DOHH2 (cell line): ENCODE measurements around the gene CFAP74.

ENCODE experiments used
- CTCF ChIP-seq: fragments of 200-600 bp; sonication (generic); IDR thresholded peaks from one replicate; pipeline ENCODE4 v1.5.1; 2014; ENCODE audit warnings: antibody characterized with exemption, mild to moderate bottlenecking, low read depth, low read length; ENCODE audit not compliant: poor library complexity, severe bottlenecking
- EZH2phosphoT487 ChIP-seq: fragments of 200-600 bp; sonication (generic); IDR thresholded peaks from 2 replicates; pipeline ENCODE4 v1.6.1; 2017; ENCODE audit warnings: borderline replicate concordance, mild to moderate bottlenecking, antibody characterized with exemption, low read length, moderate library complexity, mixed read lengths

- no peak for TF ChIP-seq CTCF
- no peak for TF ChIP-seq EZH2phosphoT487
Observed at GRCh38 chr1:1920057-1920607, 83.5 kb downstream of the CFAP74 start.
